Caco-2 (cell line): ENCODE results near the gene PTGR1. TPM values are rescaled to one million over a fixed set of nuclear protein-coding genes. Genes with fewer than 3 reads are reported as not detected.
A peak's percentile ranks its signal among the peaks of the same experiment; 100 is the strongest.

Experiments used
- BruUV-seq: library from RNA; stranded (reverse); fragments of 400-500 nt; replicated peaks from 2 replicates; lab custom pipeline; 2021; lab: Mats Ljungman, UMichigan
- CTCF ChIA-PET: fragments of 300-600 bp; sonication (Branson Sonifier 250); formaldehyde crosslinking; loops from one replicate; lab custom pipeline; 2022; ENCODE audit warnings: antibody characterized with exemption; lab: Charles Lee
- POLR2A ChIA-PET: fragments of 300-600 bp; sonication (Branson Sonifier 250); formaldehyde crosslinking; loops from one replicate; lab custom pipeline; 2022; ENCODE audit warnings: antibody characterized with exemption; lab: Charles Lee
- DNase-seq, 2 experiments: peaks; one replicate each; pipeline versions ENCODE4 v3.0.0 to v3.0.0-alpha.2; 2020 to 2022
- H3K27me3 ChIP-seq: replicated peaks from 2 replicates; pipeline ENCODE4 v1.6.0; 2011; ENCODE audit warnings: low read length; ENCODE audit not compliant: control insufficient read depth, insufficient read depth
- H3K36me3 ChIP-seq: 2 replicates; pipeline ENCODE4 v1.5.1; 2011; ENCODE audit warnings: low read length; ENCODE audit not compliant: control insufficient read depth, insufficient read depth
- H3K4me1 ChIP-seq: fragments of 250-450 bp; sonication (Bioruptor Pico); 2 replicates; pipeline ENCODE4 v1.5.1; 2020; ENCODE audit warnings: mild to moderate bottlenecking
- H3K4me3 ChIP-seq: 2 replicates; pipeline ENCODE4 v1.5.1; 2011; ENCODE audit warnings: low read depth, mild to moderate bottlenecking, control low read depth, low read length
- H3K9me3 ChIP-seq: fragments of 250-450 bp; sonication (Bioruptor Pico); 2 replicates; pipeline ENCODE4 v1.5.1; 2020; ENCODE audit warnings: mild to moderate bottlenecking, moderate library complexity
- H3K27ac Mint-ChIP-seq: one replicate; pipeline ENCODE4 v1.8.0; 2022; ENCODE audit warnings: mixed read lengths; ENCODE audit not compliant: unreplicated experiment
- H3K27me3 Mint-ChIP-seq: one replicate; pipeline ENCODE4 v1.8.0; 2022; ENCODE audit warnings: mixed read lengths; ENCODE audit not compliant: insufficient read depth, unreplicated experiment
- H3K36me3 Mint-ChIP-seq: one replicate; pipeline ENCODE4 v1.8.0; 2022; ENCODE audit warnings: mild to moderate bottlenecking, mixed read lengths; ENCODE audit not compliant: insufficient read depth, unreplicated experiment
- H3K4me1 Mint-ChIP-seq: one replicate; pipeline ENCODE4 v1.8.0; 2022; ENCODE audit warnings: low read depth, mixed read lengths; ENCODE audit not compliant: unreplicated experiment
- H3K4me3 Mint-ChIP-seq: one replicate; pipeline ENCODE4 v1.8.0; 2022; ENCODE audit warnings: mild to moderate bottlenecking, moderate library complexity, mixed read lengths; ENCODE audit not compliant: unreplicated experiment
- H3K9me3 Mint-ChIP-seq: one replicate; pipeline ENCODE4 v1.8.0; 2022; ENCODE audit warnings: mixed read lengths; ENCODE audit not compliant: unreplicated experiment
- CTCF ChIP-seq, 2 experiments: fragments of 200-600 bp in 1 of 2; IDR thresholded peaks; 1 replicate in 1 of 2; 2 replicates in 1 of 2; pipeline versions ENCODE4 v1.5.1 to v1.8.0; 2011 to 2022; ENCODE audit warnings: antibody characterized with exemption in 1 of 2, control low read depth in 1 of 2, inconsistent platforms in 1 of 2, low read depth in 1 of 2, low read length in 1 of 2, mild to moderate bottlenecking in 1 of 2, moderate library complexity in 1 of 2; ENCODE audit not compliant: insufficient read depth in 1 of 2, severe bottlenecking in 1 of 2, unreplicated experiment in 1 of 2
- intact Hi-C: fragments of 100-400 bp; cut with micrococcal nuclease; formaldehyde crosslinking; loops from one replicate; pipeline ENCODE4 v1.10.0; 2022; ENCODE audit not compliant: unreplicated experiment
- total RNA-seq: library from RNA; stranded (reverse); gene quantifications from 2 replicates; pipeline ENCODE4 v1.2.3, GENCODE V29; 2022

The PTGR1 gene
- total RNA-seq, 1 experiment from 2014 or later: 55.3 TPM

- H3K36me3 ChIP-seq: no peaks in the 10 kb centered on the region
- Mint-ChIP-seq H3K27ac (peak overlapping the region; percentile 85), H3K9me3 (no peaks in the 10 kb centered on the region), H3K27me3 (no peaks in the 10 kb centered on the region), H3K36me3 (peaks cover 28% of the 10 kb centered on the region), H3K4me1 (peaks cover 37% of the 10 kb centered on the region), H3K4me3 (peak overlapping the region; percentile 98)
- H3K27me3 ChIP-seq: no peaks in the 10 kb centered on the region
- intact Hi-C loops: loop anchor here (1.0 kb wide), 2 partner anchors 32 to 60 kb away; no protein-coding TSS in a partner anchor
- BruUV-seq: no TSS peak
- ChIA-PET POLR2A (interaction anchor here (1.0 to 1.4 kb wide), 5 partner anchors 12 to 36 kb away, joined by 3 to 9 read pairs (median 6); partner anchors contain the start of genes GNG10 and PTGR1), CTCF (interaction anchor here (0.5 to 1.0 kb wide), 4 partner anchors 9 to 55 kb away, joined by 3 to 6 read pairs (median 4); no protein-coding TSS in a partner anchor)
- peak overlapping the region; percentile 45 for H3K4me3 ChIP-seq
- DNase-seq: no peak
- TF ChIP-seq CTCF (IDR thresholded peaks at IDR 0.05; ENCODE audit: insufficient read depth in 1 of 2, low read depth in 1 of 2, low read length in 1 of 2, severe bottlenecking in 1 of 2, unreplicated experiment in 1 of 2): no peak
- H3K4me1 ChIP-seq: peaks cover 26% of the 10 kb centered on the region
- no peaks in the 10 kb centered on the region for H3K9me3 ChIP-seq
Observed at GRCh38 chr9:111630964-111631213, 31.4 kb upstream of the PTGR1 start.

- peak overlapping the region; percentile 45 for H3K4me3 ChIP-seq
- peaks cover 21% of the 10 kb centered on the region for H3K4me1 ChIP-seq
- POLR2A ChIA-PET: interaction anchor here (1.0 to 1.4 kb wide), 5 partner anchors 12 to 36 kb away, joined by 3 to 9 read pairs (median 6); partner anchors contain the start of genes GNG10 and PTGR1
- no peaks in the 10 kb centered on the region for H3K9me3 ChIP-seq
- H3K27me3 ChIP-seq: no peaks in the 10 kb centered on the region
- Mint-ChIP-seq H3K4me3 (peak overlapping the region; percentile 98), H3K4me1 (peaks cover 35% of the 10 kb centered on the region), H3K9me3 (no peaks in the 10 kb centered on the region), H3K36me3 (peaks cover 28% of the 10 kb centered on the region), H3K27me3 (no peaks in the 10 kb centered on the region), H3K27ac (peak overlapping the region; percentile 85)
- no TSS peak for BruUV-seq
- no peak for TF ChIP-seq CTCF (IDR thresholded peaks at IDR 0.05; ENCODE audit: insufficient read depth in 1 of 2, low read depth in 1 of 2, low read length in 1 of 2, severe bottlenecking in 1 of 2, unreplicated experiment in 1 of 2)
- DNase-seq: peak in 1 of 2 experiments; percentile 13
- intact Hi-C loops: no loop called here
- CTCF ChIA-PET: interaction anchor here (0.5 to 1.0 kb wide), 3 partner anchors 18 to 54 kb away, joined by 3 to 6 read pairs (median 3); no protein-coding TSS in a partner anchor
- H3K36me3 ChIP-seq: no peaks in the 10 kb centered on the region
Observed at GRCh38 chr9:111630182-111630963, 30.9 kb upstream of the PTGR1 start.

GRCh38 chr9:111628411-111628810 lies 29.0 kb upstream of the PTGR1 start:
- POLR2A ChIA-PET: no interaction called here
- intact Hi-C loops: no loop called here

More at GRCh38 chr9:111628411-111628810, 29.0 kb upstream of the PTGR1 start:
- Histone ChIP-seq H3K4me3 (no peak overlapping the region), H3K36me3 (no peaks in the 10 kb centered on the region), H3K27me3 (no peaks in the 10 kb centered on the region), H3K4me1 (peaks cover 9% of the 10 kb centered on the region), H3K9me3 (no peaks in the 10 kb centered on the region)
- DNase-seq: no peak
- CTCF ChIA-PET: no interaction called here
- no TSS peak for BruUV-seq
- Mint-ChIP-seq H3K27ac (no peak overlapping the region), H3K4me1 (peaks cover 16% of the 10 kb centered on the region), H3K27me3 (no peaks in the 10 kb centered on the region), H3K9me3 (no peaks in the 10 kb centered on the region), H3K36me3 (peaks cover 26% of the 10 kb centered on the region), H3K4me3 (no peak overlapping the region)
- no peak for TF ChIP-seq CTCF (IDR thresholded peaks at IDR 0.05; ENCODE audit: insufficient read depth in 1 of 2, low read depth in 1 of 2, low read length in 1 of 2, severe bottlenecking in 1 of 2, unreplicated experiment in 1 of 2)
